ENCODE data around the gene PREP. TPM values are rescaled to one million over a fixed set of nuclear protein-coding genes. Genes with fewer than 3 reads are reported as not detected.

PREP gene
- total and polyA plus RNA-seq, 2 of the 8 experiments (the other 6 are each of a cell fraction or from before 2014, with no cell fraction given): 26.8 to 70.0 TPM

DNA sequence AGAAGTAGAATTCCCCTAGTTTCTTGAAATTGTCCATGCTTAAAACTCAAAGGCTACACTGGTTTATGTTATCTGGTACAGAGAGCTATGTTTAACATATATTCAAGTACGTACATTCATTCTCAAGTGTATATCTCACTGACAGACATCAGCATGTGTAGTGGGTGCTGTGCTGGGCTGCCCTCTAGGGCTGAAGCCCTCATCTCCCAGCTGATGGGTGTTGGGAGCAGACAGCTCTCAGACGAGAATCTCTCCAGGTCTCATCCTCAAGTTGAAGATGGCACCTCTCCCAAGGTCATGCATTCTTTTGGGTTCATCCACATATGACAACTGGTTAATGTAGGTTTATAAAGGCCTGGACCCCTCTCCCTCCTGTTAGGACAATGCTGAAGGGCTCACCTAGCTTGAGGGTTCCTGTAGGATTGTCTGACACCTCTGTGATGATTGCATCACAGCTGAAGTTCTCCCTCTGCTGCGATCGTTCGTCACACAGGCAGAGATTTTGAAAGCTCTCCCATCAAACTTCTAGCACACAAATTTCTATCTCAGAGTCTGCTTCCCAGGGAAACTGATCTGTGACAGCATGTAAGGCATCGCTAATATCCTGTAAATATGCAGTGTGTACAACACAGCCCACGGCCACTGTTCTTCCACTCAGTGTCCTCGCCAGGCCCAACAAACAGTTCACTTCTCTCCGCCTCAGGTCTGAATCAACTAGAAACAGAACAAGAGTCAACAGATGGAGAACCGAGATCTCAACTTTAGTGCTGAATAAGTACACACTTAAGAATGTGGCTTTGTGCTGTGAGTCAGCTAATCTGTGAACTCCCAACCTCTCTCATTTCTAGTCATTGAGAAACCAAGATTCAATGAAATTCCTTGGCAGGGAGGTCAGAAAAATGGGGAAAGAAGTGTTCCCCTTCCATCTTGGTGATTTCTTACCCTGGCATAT, 43.2 kb downstream of the PREP start (continued):
- no peak for TF ChIP-seq NRF1 (IDR thresholded peaks at IDR 0.05; ENCODE audit: low read depth, low read length)
- no peak for TF ChIP-seq SP1 (IDR thresholded peaks at IDR 0.05; ENCODE audit: low read depth, low read length)
- no peak for TF ChIP-seq TCF12 (IDR thresholded peaks at IDR 0.05; ENCODE audit: low read depth, low read length)
- no peak for TF ChIP-seq SIRT6 (IDR thresholded peaks at IDR 0.05; ENCODE audit: low read length)
- TF ChIP-seq TBP (IDR thresholded peaks at IDR 0.05; ENCODE audit: low read depth, low read length): no peak
- TF ChIP-seq CREB1 (IDR thresholded peaks at IDR 0.05): no peak
- no peak for TF ChIP-seq ASH2L (IDR thresholded peaks at IDR 0.05; ENCODE audit: low read length)
- TF ChIP-seq TAF7 (optimal IDR thresholded peaks at IDR 0.05; ENCODE audit: borderline replicate concordance, low read depth, low read length): no peak
- no peak for TF ChIP-seq HDAC6 (IDR thresholded peaks at IDR 0.05; ENCODE audit: low read depth, low read length)

Measured in H1 (cell line).